ENCODE results near the gene C17orf78.
"Not testable (repeated sequence)": the region's sequence is repeated elsewhere in the genome, so short reads cannot be mapped to it uniquely, and the experiment has no call there.

- not testable (repeated sequence) for TF ChIP-seq CTCF (conservative IDR thresholded peaks at IDR 0.05 in 1 of 2, IDR thresholded peaks at IDR 0.05 in 1 of 2; ENCODE audit: extremely low read depth in 1 of 2, insufficient read depth in 1 of 2, low read depth in 1 of 2, low read length in 2 of 2); EZH2 (IDR thresholded peaks at IDR 0.05; ENCODE audit: borderline replicate concordance, low read length)
These were observed 29.7 kb downstream of the C17orf78 start for GRCh38 chr17:37405522-37405921.

All from mammary epithelial cell (primary cell).